CD8-positive, alpha-beta memory T cell (primary cell): ENCODE data around the gene ZFP28. TPM values are rescaled to one million over a fixed set of nuclear protein-coding genes. Genes with fewer than 3 reads are reported as not detected.

Experiments used
- CTCF ChIA-PET: fragments of 350-600 bp; sonication (Branson Sonifier 250); formaldehyde crosslinking; loops from one replicate; lab custom pipeline; 2021; ENCODE audit warnings: antibody characterized with exemption; lab: Charles Lee
- POLR2A ChIA-PET: fragments of 350-600 bp; sonication (Branson Sonifier 250); formaldehyde crosslinking; loops from one replicate; lab custom pipeline; 2021; ENCODE audit warnings: antibody characterized with exemption; lab: Charles Lee
- DNase-seq, 5 donors: peaks; one replicate each; pipeline versions ENCODE4 v3.0.0 to v3.0.0-alpha.2; 2020 to 2022; ENCODE audit warnings: mixed read lengths in 1 of 5
- H3K27ac ChIP-seq: one replicate; pipeline ENCODE4 v1.7.0; 2013; ENCODE audit warnings: low read depth, mild to moderate bottlenecking, low read length, moderate library complexity
- H3K27me3 ChIP-seq: 2 replicates; pipeline ENCODE4 v1.7.0; 2013; ENCODE audit warnings: low read length, mild to moderate bottlenecking; ENCODE audit not compliant: insufficient read depth, poor library complexity, severe bottlenecking
- H3K36me3 ChIP-seq: 2 replicates; pipeline ENCODE4 v1.7.0; 2013; ENCODE audit warnings: mild to moderate bottlenecking, low read length, moderate library complexity; ENCODE audit not compliant: insufficient read depth
- H3K4me1 ChIP-seq: 2 replicates; pipeline ENCODE4 v1.7.0; 2013; ENCODE audit warnings: mild to moderate bottlenecking, low read length, moderate library complexity; ENCODE audit not compliant: insufficient read depth
- H3K4me3 ChIP-seq: 2 replicates; pipeline ENCODE4 v1.7.0; 2013; ENCODE audit warnings: mild to moderate bottlenecking, low read length
- H3K9me3 ChIP-seq: 2 replicates; pipeline ENCODE4 v1.7.0; 2013; ENCODE audit warnings: mild to moderate bottlenecking, low read length
- H3K27ac Mint-ChIP-seq, 8 donors: one replicate each; pipeline ENCODE4 v1.8.0; 2020 to 2021; ENCODE audit warnings: mixed read lengths in 8 of 8, mild to moderate bottlenecking in 6 of 8, inconsistent platforms in 3 of 8, moderate library complexity in 3 of 8
- H3K27me3 Mint-ChIP-seq, 2 donors: one replicate each; pipeline ENCODE4 v1.8.0; 2020 to 2021; ENCODE audit warnings: mixed read lengths in 2 of 2, mild to moderate bottlenecking in 1 of 2, moderate library complexity in 1 of 2
- H3K36me3 Mint-ChIP-seq, 3 donors: one replicate each; pipeline ENCODE4 v1.8.0; 2020 to 2021; ENCODE audit warnings: mixed read lengths in 3 of 3, inconsistent platforms in 1 of 3, mild to moderate bottlenecking in 1 of 3
- H3K4me1 Mint-ChIP-seq, 3 donors: one replicate each; pipeline ENCODE4 v1.8.0; 2020 to 2021; ENCODE audit warnings: mixed read lengths in 3 of 3, inconsistent platforms in 1 of 3, mild to moderate bottlenecking in 1 of 3
- H3K4me3 Mint-ChIP-seq, 7 donors: one replicate each; pipeline ENCODE4 v1.8.0; 2020 to 2021; ENCODE audit warnings: mixed read lengths in 7 of 7, mild to moderate bottlenecking in 6 of 7, moderate library complexity in 4 of 7, inconsistent platforms in 2 of 7
- H3K9me3 Mint-ChIP-seq, 5 donors: one replicate each; pipeline ENCODE4 v1.8.0; 2020 to 2022; ENCODE audit warnings: mixed read lengths in 5 of 5, mild to moderate bottlenecking in 3 of 5, moderate library complexity in 2 of 5, inconsistent platforms in 1 of 5
- polyA plus RNA-seq: library from polyadenylated mRNA; unstranded; fragments of 300-500 nt; fragmentation: Illumina TruSeq; gene quantifications from one replicate; pipeline ENCODE4 v1.2.3, GENCODE V29; 2021
- total RNA-seq, 2 experiments: library from RNA; stranded (reverse); gene quantifications; one replicate each; pipeline ENCODE4 v1.2.3, GENCODE V29; 2021

The ZFP28 gene
- total and polyA plus RNA-seq, 3 experiments from 2014 or later, result 2.7 to 3.4 (median 3.1) TPM

- ChIA-PET POLR2A (no interaction called here), CTCF (no interaction called here)
- Mint-ChIP-seq H3K4me1 (peaks cover 26 to 55% (median 27%) of the 10 kb centered on the region in 3 donors), H3K9me3 (peaks cover under 1 to 44% (median 30%) of the 10 kb centered on the region in 5 donors), H3K36me3 (peaks cover 20 to 52% (median 39%) of the 10 kb centered on the region in 3 donors), H3K27ac (no peak overlapping the region), H3K27me3 (peaks cover 0 to 2% of the 10 kb centered on the region in 2 donors), H3K4me3 (peak overlapping the region in 1 of 7 donors; percentile 56)
- peaks cover 15% of the 10 kb centered on the region for H3K36me3 ChIP-seq
- no peak overlapping the region for H3K4me3 ChIP-seq
- H3K27ac ChIP-seq, result no peak overlapping the region
- H3K27me3 ChIP-seq, result no peaks in the 10 kb centered on the region
- peaks cover 14% of the 10 kb centered on the region for H3K4me1 ChIP-seq
- peaks cover 11% of the 10 kb centered on the region for H3K9me3 ChIP-seq
- no peak for DNase-seq
Measured at GRCh38 chr19:56597696-56598095, 58.9 kb downstream of the ZFP28 start.

- Mint-ChIP-seq H3K27me3 (no peaks in the 10 kb centered on the region), H3K4me3 (no peak overlapping the region), H3K9me3 (peaks cover 15 to 78% (median 66%) of the 10 kb centered on the region in 5 donors), H3K27ac (no peak overlapping the region), H3K36me3 (peaks cover 28 to 84% (median 69%) of the 10 kb centered on the region in 3 donors), H3K4me1 (peaks cover 13 to 36% (median 15%) of the 10 kb centered on the region in 3 donors)
- DNase-seq, result no peak
- Histone ChIP-seq H3K9me3 (peaks cover 12% of the 10 kb centered on the region), H3K27ac (no peak overlapping the region), H3K27me3 (no peaks in the 10 kb centered on the region), H3K36me3 (peaks cover 21% of the 10 kb centered on the region), H3K4me1 (no peaks in the 10 kb centered on the region), H3K4me3 (peak overlapping the region; percentile 25)
- CTCF ChIA-PET, result no interaction called here
- POLR2A ChIA-PET, result no interaction called here
Measured at GRCh38 chr19:56601375-56601774, 62.6 kb downstream of the ZFP28 start.

- POLR2A ChIA-PET, result no interaction called here
- Histone ChIP-seq H3K9me3 (peaks cover 32% of the 10 kb centered on the region), H3K36me3 (peaks cover 21% of the 10 kb centered on the region), H3K4me3 (no peak overlapping the region), H3K4me1 (no peaks in the 10 kb centered on the region), H3K27ac (no peak overlapping the region), H3K27me3 (no peaks in the 10 kb centered on the region)
- H3K4me3 Mint-ChIP-seq, result no peak overlapping the region
- H3K27ac Mint-ChIP-seq, result no peak overlapping the region
- DNase-seq, result no peak
- no peaks in the 10 kb centered on the region for H3K27me3 Mint-ChIP-seq
- CTCF ChIA-PET, result no interaction called here
- H3K36me3 Mint-ChIP-seq, result peaks cover 34 to 89% (median 82%) of the 10 kb centered on the region in 3 donors
- peaks cover 4 to 23% (median 8%) of the 10 kb centered on the region in 3 donors for H3K4me1 Mint-ChIP-seq
- peaks cover 27 to 89% (median 81%) of the 10 kb centered on the region in 5 donors for H3K9me3 Mint-ChIP-seq
Measured at GRCh38 chr19:56603829-56604228, 65.1 kb downstream of the ZFP28 start.

Other genes with a start within 250 kb of the ZFP28 start
- gene ZSCAN5A, start 224.1 kb upstream of the ZFP28 start, total RNA-seq, result 10 to 100 TPM; 11.2 to 11.6 TPM
- 10.4 TPM for gene ZSCAN5A, start 224.1 kb upstream of the ZFP28 start, polyA plus RNA-seq
- 1 to 10 TPM; 2.1 to 2.6 TPM for gene ZNF582, start 145.4 kb upstream of the ZFP28 start, total RNA-seq
- 9.0 TPM for gene ZNF582, start 145.4 kb upstream of the ZFP28 start, polyA plus RNA-seq
- gene ZNF583, start 134.6 kb upstream of the ZFP28 start, total RNA-seq, result 1 to 10 TPM; 5.3 to 5.9 TPM
- 14.1 TPM for gene ZNF583, start 134.6 kb upstream of the ZFP28 start, polyA plus RNA-seq
- under 1 TPM; 0.35 to 0.74 TPM for gene ZNF667, start 61.6 kb upstream of the ZFP28 start, total RNA-seq
- 0.54 TPM for gene ZNF667, start 61.6 kb upstream of the ZFP28 start, polyA plus RNA-seq
- 1 to 10 TPM in 1 of 2 experiments, under 1 TPM in 1; 0.95 to 1.1 TPM for gene ZNF471, start 31.1 kb upstream of the ZFP28 start, total RNA-seq
- gene ZNF471, start 31.1 kb upstream of the ZFP28 start, polyA plus RNA-seq, result 0.09 TPM
- 1 to 10 TPM; 2.5 to 3.5 TPM for gene ZNF470, start 28.5 kb downstream of the ZFP28 start, total RNA-seq
- gene ZNF470, start 28.5 kb downstream of the ZFP28 start, polyA plus RNA-seq, result 2.1 TPM
- 1 to 10 TPM; 8.2 to 8.4 TPM for gene ZNF71, start 56.4 kb downstream of the ZFP28 start, total RNA-seq
- 11.8 TPM for gene ZNF71, start 56.4 kb downstream of the ZFP28 start, polyA plus RNA-seq
- gene SMIM17, start 104.2 kb downstream of the ZFP28 start, total RNA-seq, result not detected
- gene SMIM17, start 104.2 kb downstream of the ZFP28 start, polyA plus RNA-seq, result not detected
- gene ZNF835, start 132.8 kb downstream of the ZFP28 start, total RNA-seq, result 1 to 10 TPM; 4.1 to 4.7 TPM
- 1.3 TPM for gene ZNF835, start 132.8 kb downstream of the ZFP28 start, polyA plus RNA-seq